Erythroblast (primary cell): ENCODE measurements around the gene LRFN5.

Experiments used
- GATA1 ChIP-seq: IDR thresholded peaks from 2 replicates; pipeline ENCODE4 v1.6.1; 2011; ENCODE audit warnings: low read depth, mild to moderate bottlenecking, control low read depth, low read length, moderate library complexity
- POLR2A ChIP-seq: IDR thresholded peaks from 2 replicates; pipeline ENCODE4 v1.6.1; 2011; ENCODE audit warnings: mild to moderate bottlenecking, low read length

- no peak for TF ChIP-seq POLR2A
- TF ChIP-seq GATA1, result no peak
Measured at GRCh38 chr14:41860586-41860985, 253.9 kb downstream of the LRFN5 start.
